Liver (tissue), 9 donors: ENCODE data around the gene RASAL1. TPM values are rescaled to one million over a fixed set of nuclear protein-coding genes. Genes with fewer than 3 reads are reported as not detected.
A peak's percentile ranks its signal among the peaks of the same experiment; 100 is the strongest.

Experiments used
- DNase-seq: peaks from one replicate; pipeline ENCODE4 v3.0.0-alpha.2; 2017; ENCODE audit warnings: low spot score
- H3K27ac ChIP-seq, 2 donors: one replicate each; pipeline ENCODE4 v1.7.0; 2013; ENCODE audit warnings: inconsistent platforms in 2 of 2, low read length in 2 of 2, control low read depth in 1 of 2, low read depth in 1 of 2, mild to moderate bottlenecking in 1 of 2
- H3K27me3 ChIP-seq, 4 donors: one replicate each; pipeline versions ENCODE4 v1.6.1 to v1.7.0; 2013; ENCODE audit warnings: low read length in 3 of 4, inconsistent platforms in 1 of 4, mild to moderate bottlenecking in 1 of 4, moderate library complexity in 1 of 4; ENCODE audit not compliant: control insufficient read depth in 4 of 4, insufficient read depth in 4 of 4
- H3K36me3 ChIP-seq, 4 donors: one replicate each; pipeline versions ENCODE4 v1.6.1 to v1.7.0; 2013; ENCODE audit warnings: low read length in 3 of 4, mild to moderate bottlenecking in 3 of 4, low read depth in 1 of 4, moderate library complexity in 1 of 4; ENCODE audit not compliant: control insufficient read depth in 4 of 4, insufficient read depth in 3 of 4
- H3K4me1 ChIP-seq, 4 donors: one replicate each; pipeline versions ENCODE4 v1.6.1 to v1.7.0; 2013; ENCODE audit warnings: low read length in 3 of 4, mild to moderate bottlenecking in 3 of 4, moderate library complexity in 1 of 4; ENCODE audit not compliant: control insufficient read depth in 4 of 4, insufficient read depth in 4 of 4
- H3K4me3 ChIP-seq, 3 donors: one replicate each; pipeline versions ENCODE4 v1.6.1 to v1.7.0; 2013; ENCODE audit warnings: low read length in 3 of 3, control low read depth in 1 of 3, low read depth in 1 of 3, mild to moderate bottlenecking in 1 of 3
- H3K9ac ChIP-seq, 2 donors: one replicate each; pipeline ENCODE4 v1.7.0; 2013; ENCODE audit warnings: low read length in 2 of 2, mild to moderate bottlenecking in 2 of 2, moderate library complexity in 2 of 2, control low read depth in 1 of 2, low read depth in 1 of 2
- H3K9me3 ChIP-seq, 4 donors: one replicate each; pipeline versions ENCODE4 v1.6.1 to v1.7.0; 2013; ENCODE audit warnings: low read length in 3 of 4; ENCODE audit not compliant: control insufficient read depth in 4 of 4
- FOXA1 ChIP-seq: IDR thresholded peaks from 2 replicates; pipeline ENCODE4 v1.6.1; 2016; ENCODE audit warnings: antibody characterized with exemption
- FOXA2 ChIP-seq: IDR thresholded peaks from 2 replicates; pipeline ENCODE4 v1.6.1; 2016; ENCODE audit warnings: antibody characterized with exemption
- HNF4A ChIP-seq, 2 donors: conservative IDR thresholded peaks; 2 replicates each; pipeline ENCODE4 v1.6.1; 2016; ENCODE audit warnings: antibody characterized with exemption in 2 of 2, mild to moderate bottlenecking in 2 of 2
- HNF4G ChIP-seq: IDR thresholded peaks from 2 replicates; pipeline ENCODE4 v1.6.1; 2016; ENCODE audit warnings: antibody characterized with exemption
- RXRA ChIP-seq, 2 donors: IDR thresholded peaks; 2 replicates each; pipeline ENCODE4 v1.6.1; 2017 to 2018; ENCODE audit warnings: antibody characterized with exemption in 2 of 2, mild to moderate bottlenecking in 1 of 2
- SP1 ChIP-seq: IDR thresholded peaks from 2 replicates; pipeline ENCODE4 v1.6.1; 2018; ENCODE audit warnings: antibody characterized with exemption, mild to moderate bottlenecking
- WGBS: extraction: QIAGEN DNeasy Blood & Tissue Kit; methylation state at CpG from one replicate; pipeline ENCODE4 v1.1.7; 2013; 5-methylcytosine and 5-hydroxymethylcytosine counted together
- polyA plus RNA-seq, 2 donors: library from polyadenylated mRNA; stranded (reverse) in 1 of 2; unstranded in 1 of 2; fragments of 200-250 nt in 1 of 2; fragments of >200 nt in 1 of 2; fragmentation: Nextera tagmentation in 1 of 2; extraction: Ambion mirVana in 1 of 2; gene quantifications; one replicate each; pipeline versions ENCODE4 v1.2.1 to v1.2.3, GENCODE V29; 2013 to 2015
- total RNA-seq, 2 donors: library from RNA; depleted of rRNA; stranded (reverse); fragments of >200 nt; gene quantifications; one replicate each; pipeline ENCODE4 v1.2.3, GENCODE V29; 2014
- TF ChIP-seq, protein P1 (sequence below): fragments of 150-350 bp; IDR thresholded peaks from 2 replicates; pipeline ENCODE4 v1.5.1; 2017; ENCODE audit warnings: improper control_type of control experiment, low read depth, low read length; ENCODE audit not compliant: missing input control
- TF ChIP-seq, protein P2 (sequence below): IDR thresholded peaks from 2 replicates; pipeline ENCODE4 v1.6.1; 2016; ENCODE audit warnings: antibody characterized with exemption
- TF ChIP-seq, protein P3 (sequence below): IDR thresholded peaks from 2 replicates; pipeline ENCODE4 v1.6.1; 2016; ENCODE audit warnings: antibody characterized with exemption
- TF ChIP-seq, protein P4 (sequence below): IDR thresholded peaks from 2 replicates; pipeline ENCODE4 v1.6.1; 2016; ENCODE audit warnings: antibody characterized with exemption, mild to moderate bottlenecking
- TF ChIP-seq, protein P5 (sequence below): IDR thresholded peaks from 2 replicates; pipeline ENCODE4 v1.6.1; 2016; ENCODE audit warnings: antibody characterized with exemption
- donor health status: healthy.
- donor health status: healthy.
- donor health status: healthy.
- donor health status: healthy.
- donor health status: healthy.

RASAL1 gene
- total and polyA plus RNA-seq, 4 donors = 0.20 to 0.33 (median 0.26) TPM

DNA sequence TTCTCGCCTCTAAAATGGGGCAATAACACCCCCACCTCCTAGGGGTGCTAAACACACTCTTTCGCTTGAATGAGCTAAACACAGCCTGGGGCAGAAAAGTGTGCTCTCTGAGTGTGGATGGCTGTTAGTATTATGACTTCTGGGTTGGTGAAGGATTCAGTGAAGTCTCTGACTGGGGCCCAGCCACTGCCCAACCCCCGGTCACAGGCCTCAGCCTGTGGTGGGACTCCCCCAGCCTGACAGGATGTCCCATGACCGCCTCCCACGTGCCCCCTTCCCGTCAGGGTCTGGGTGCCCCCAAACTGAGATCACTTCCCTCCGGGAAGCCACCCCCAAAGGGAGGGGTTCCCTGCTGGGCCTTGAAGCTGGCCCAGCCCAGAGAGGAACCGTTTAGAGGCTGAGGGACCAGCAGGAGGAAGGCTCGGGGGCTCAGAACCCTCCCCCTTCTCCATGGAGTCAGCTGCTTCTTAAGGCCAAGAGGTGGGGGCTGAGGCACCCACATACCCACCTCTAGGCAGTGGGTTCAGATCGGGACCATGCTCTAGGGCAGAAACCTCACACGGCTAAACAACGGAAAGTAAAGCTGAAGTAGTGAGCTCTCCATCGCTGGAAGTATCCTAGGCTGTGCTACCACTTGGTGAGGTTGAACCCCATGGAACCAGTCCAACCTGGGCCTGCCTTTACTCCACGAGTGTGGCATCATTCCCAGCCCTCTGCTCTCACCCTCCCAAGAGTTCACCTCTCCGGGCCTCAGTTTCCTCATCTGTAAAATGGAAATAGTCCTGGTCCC lies 65.2 kb downstream of the RASAL1 start:
- peak overlapping the region; percentile 92 to 95 for H3K27ac ChIP-seq

More for the DNA sequence above, 65.2 kb downstream of the RASAL1 start:
- TF ChIP-seq FOXA1 = no peak
- TF ChIP-seq, protein P1, sequence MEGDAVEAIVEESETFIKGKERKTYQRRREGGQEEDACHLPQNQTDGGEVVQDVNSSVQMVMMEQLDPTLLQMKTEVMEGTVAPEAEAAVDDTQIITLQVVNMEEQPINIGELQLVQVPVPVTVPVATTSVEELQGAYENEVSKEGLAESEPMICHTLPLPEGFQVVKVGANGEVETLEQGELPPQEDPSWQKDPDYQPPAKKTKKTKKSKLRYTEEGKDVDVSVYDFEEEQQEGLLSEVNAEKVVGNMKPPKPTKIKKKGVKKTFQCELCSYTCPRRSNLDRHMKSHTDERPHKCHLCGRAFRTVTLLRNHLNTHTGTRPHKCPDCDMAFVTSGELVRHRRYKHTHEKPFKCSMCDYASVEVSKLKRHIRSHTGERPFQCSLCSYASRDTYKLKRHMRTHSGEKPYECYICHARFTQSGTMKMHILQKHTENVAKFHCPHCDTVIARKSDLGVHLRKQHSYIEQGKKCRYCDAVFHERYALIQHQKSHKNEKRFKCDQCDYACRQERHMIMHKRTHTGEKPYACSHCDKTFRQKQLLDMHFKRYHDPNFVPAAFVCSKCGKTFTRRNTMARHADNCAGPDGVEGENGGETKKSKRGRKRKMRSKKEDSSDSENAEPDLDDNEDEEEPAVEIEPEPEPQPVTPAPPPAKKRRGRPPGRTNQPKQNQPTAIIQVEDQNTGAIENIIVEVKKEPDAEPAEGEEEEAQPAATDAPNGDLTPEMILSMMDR = no peak
- no peak for TF ChIP-seq RXRA (IDR thresholded peaks at IDR 0.05)
- TF ChIP-seq HNF4G = no peak
- TF ChIP-seq SP1 = no peak
- TF ChIP-seq, protein P2, sequence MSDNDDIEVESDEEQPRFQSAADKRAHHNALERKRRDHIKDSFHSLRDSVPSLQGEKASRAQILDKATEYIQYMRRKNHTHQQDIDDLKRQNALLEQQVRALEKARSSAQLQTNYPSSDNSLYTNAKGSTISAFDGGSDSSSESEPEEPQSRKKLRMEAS = no peak
- TF ChIP-seq, protein P3, sequence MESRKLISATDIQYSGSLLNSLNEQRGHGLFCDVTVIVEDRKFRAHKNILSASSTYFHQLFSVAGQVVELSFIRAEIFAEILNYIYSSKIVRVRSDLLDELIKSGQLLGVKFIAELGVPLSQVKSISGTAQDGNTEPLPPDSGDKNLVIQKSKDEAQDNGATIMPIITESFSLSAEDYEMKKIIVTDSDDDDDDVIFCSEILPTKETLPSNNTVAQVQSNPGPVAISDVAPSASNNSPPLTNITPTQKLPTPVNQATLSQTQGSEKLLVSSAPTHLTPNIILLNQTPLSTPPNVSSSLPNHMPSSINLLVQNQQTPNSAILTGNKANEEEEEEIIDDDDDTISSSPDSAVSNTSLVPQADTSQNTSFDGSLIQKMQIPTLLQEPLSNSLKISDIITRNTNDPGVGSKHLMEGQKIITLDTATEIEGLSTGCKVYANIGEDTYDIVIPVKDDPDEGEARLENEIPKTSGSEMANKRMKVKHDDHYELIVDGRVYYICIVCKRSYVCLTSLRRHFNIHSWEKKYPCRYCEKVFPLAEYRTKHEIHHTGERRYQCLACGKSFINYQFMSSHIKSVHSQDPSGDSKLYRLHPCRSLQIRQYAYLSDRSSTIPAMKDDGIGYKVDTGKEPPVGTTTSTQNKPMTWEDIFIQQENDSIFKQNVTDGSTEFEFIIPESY = no peak
- TF ChIP-seq, protein P4, sequence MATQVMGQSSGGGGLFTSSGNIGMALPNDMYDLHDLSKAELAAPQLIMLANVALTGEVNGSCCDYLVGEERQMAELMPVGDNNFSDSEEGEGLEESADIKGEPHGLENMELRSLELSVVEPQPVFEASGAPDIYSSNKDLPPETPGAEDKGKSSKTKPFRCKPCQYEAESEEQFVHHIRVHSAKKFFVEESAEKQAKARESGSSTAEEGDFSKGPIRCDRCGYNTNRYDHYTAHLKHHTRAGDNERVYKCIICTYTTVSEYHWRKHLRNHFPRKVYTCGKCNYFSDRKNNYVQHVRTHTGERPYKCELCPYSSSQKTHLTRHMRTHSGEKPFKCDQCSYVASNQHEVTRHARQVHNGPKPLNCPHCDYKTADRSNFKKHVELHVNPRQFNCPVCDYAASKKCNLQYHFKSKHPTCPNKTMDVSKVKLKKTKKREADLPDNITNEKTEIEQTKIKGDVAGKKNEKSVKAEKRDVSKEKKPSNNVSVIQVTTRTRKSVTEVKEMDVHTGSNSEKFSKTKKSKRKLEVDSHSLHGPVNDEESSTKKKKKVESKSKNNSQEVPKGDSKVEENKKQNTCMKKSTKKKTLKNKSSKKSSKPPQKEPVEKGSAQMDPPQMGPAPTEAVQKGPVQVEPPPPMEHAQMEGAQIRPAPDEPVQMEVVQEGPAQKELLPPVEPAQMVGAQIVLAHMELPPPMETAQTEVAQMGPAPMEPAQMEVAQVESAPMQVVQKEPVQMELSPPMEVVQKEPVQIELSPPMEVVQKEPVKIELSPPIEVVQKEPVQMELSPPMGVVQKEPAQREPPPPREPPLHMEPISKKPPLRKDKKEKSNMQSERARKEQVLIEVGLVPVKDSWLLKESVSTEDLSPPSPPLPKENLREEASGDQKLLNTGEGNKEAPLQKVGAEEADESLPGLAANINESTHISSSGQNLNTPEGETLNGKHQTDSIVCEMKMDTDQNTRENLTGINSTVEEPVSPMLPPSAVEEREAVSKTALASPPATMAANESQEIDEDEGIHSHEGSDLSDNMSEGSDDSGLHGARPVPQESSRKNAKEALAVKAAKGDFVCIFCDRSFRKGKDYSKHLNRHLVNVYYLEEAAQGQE = no peak
- TF ChIP-seq, protein P5, sequence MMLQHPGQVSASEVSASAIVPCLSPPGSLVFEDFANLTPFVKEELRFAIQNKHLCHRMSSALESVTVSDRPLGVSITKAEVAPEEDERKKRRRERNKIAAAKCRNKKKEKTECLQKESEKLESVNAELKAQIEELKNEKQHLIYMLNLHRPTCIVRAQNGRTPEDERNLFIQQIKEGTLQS = no peak
- no peak for TF ChIP-seq FOXA2
- TF ChIP-seq HNF4A (conservative IDR thresholded peaks at IDR 0.05) = no peak
- peaks cover 17 to 51% (median 37%) of the 10 kb centered on the region in 4 donors for H3K4me1 ChIP-seq
- no peak for DNase-seq
- no peak overlapping the region for H3K9ac ChIP-seq
- H3K27me3 ChIP-seq = no peaks in the 10 kb centered on the region
- no peaks in the 10 kb centered on the region for H3K36me3 ChIP-seq
- H3K9me3 ChIP-seq = no peaks in the 10 kb centered on the region
- H3K4me3 ChIP-seq = no peak overlapping the region
- 75% methylated on average over 15 of the region's 15 CpGs for WGBS
